ENCODE results near the gene TET2.
A peak's percentile ranks its signal among the peaks of the same experiment; 100 is the strongest.

Gene TET2

DNA sequence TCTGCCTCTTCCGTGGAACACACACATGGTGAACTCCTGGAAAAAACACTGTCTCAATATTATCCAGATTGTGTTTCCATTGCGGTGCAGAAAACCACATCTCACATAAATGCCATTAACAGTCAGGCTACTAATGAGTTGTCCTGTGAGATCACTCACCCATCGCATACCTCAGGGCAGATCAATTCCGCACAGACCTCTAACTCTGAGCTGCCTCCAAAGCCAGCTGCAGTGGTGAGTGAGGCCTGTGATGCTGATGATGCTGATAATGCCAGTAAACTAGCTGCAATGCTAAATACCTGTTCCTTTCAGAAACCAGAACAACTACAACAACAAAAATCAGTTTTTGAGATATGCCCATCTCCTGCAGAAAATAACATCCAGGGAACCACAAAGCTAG is 87.9 kb downstream of the TET2 start:
- H3K36me3 ChIP-seq, result peaks cover 58% of the 10 kb centered on the region
- no peaks in the 10 kb centered on the region for H3K9me3 ChIP-seq
- H3K4me3 ChIP-seq (ENCODE audit: low read depth in 1 of 2, low read length in 1 of 2), result no peak overlapping the region
- no peaks in the 10 kb centered on the region for H3K27me3 ChIP-seq
- no peak for TF ChIP-seq CTCF (IDR thresholded peaks at IDR 0.05)
- no peaks in the 10 kb centered on the region for H3K4me1 ChIP-seq (ENCODE audit: control insufficient read depth in 1 of 2, insufficient read depth in 1 of 2, low read depth in 1 of 2, low read length in 1 of 2)
- peak overlapping the region; percentile 40 for H3K27ac ChIP-seq

- Histone ChIP-seq H3K4me1 (ENCODE audit: control insufficient read depth in 1 of 2, insufficient read depth in 1 of 2, low read depth in 1 of 2, low read length in 1 of 2) (no peaks in the 10 kb centered on the region), H3K27me3 (no peaks in the 10 kb centered on the region), H3K4me3 (ENCODE audit: low read depth in 1 of 2, low read length in 1 of 2) (no peak overlapping the region), H3K9me3 (no peaks in the 10 kb centered on the region), H3K36me3 (peaks cover 74% of the 10 kb centered on the region), H3K27ac (peak overlapping the region; percentile 40)
- no peak for TF ChIP-seq CTCF (IDR thresholded peaks at IDR 0.05)
Measured at GRCh38 chr4:105236202-105236915, 89.7 kb downstream of the TET2 start.

DNA sequence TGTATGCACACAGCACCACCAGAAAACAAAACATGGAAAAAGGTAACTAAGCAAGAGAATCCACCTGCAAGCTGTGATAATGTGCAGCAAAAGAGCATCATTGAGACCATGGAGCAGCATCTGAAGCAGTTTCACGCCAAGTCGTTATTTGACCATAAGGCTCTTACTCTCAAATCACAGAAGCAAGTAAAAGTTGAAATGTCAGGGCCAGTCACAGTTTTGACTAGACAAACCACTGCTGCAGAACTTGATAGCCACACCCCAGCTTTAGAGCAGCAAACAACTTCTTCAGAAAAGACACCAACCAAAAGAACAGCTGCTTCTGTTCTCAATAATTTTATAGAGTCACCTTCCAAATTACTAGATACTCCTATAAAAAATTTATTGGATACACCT is 90.2 kb downstream of the TET2 start:
- H3K27ac ChIP-seq, result peak overlapping the region; percentile 40
- H3K4me1 ChIP-seq (ENCODE audit: control insufficient read depth in 1 of 2, insufficient read depth in 1 of 2, low read depth in 1 of 2, low read length in 1 of 2), result no peaks in the 10 kb centered on the region
- H3K36me3 ChIP-seq, result peaks cover 77% of the 10 kb centered on the region
- no peak overlapping the region for H3K4me3 ChIP-seq (ENCODE audit: low read depth in 1 of 2, low read length in 1 of 2)
- no peaks in the 10 kb centered on the region for H3K27me3 ChIP-seq
- no peaks in the 10 kb centered on the region for H3K9me3 ChIP-seq
- TF ChIP-seq CTCF (IDR thresholded peaks at IDR 0.05), result no peak

- H3K27ac ChIP-seq, result no peak overlapping the region
- no peaks in the 10 kb centered on the region for H3K4me1 ChIP-seq (ENCODE audit: control insufficient read depth in 1 of 2, insufficient read depth in 1 of 2, low read depth in 1 of 2, low read length in 1 of 2)
- no peak overlapping the region for H3K4me3 ChIP-seq (ENCODE audit: low read depth in 1 of 2, low read length in 1 of 2)
- H3K36me3 ChIP-seq, result peaks cover 87% of the 10 kb centered on the region
- no peak for TF ChIP-seq CTCF (IDR thresholded peaks at IDR 0.05)
- H3K9me3 ChIP-seq, result no peaks in the 10 kb centered on the region
- H3K27me3 ChIP-seq, result no peaks in the 10 kb centered on the region
Measured at GRCh38 chr4:105240037-105240436, 93.4 kb downstream of the TET2 start.

DNA sequence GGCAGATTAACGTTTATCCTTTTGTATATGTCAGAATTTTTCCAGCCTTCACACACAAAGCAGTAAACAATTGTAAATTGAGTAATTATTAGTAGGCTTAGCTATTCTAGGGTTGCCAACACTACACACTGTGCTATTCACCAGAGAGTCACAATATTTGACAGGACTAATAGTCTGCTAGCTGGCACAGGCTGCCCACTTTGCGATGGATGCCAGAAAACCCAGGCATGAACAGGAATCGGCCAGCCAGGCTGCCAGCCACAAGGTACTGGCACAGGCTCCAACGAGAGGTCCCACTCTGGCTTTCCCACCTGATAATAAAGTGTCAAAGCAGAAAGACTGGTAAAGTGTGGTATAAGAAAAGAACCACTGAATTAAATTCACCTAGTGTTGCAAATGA is 94.8 kb downstream of the TET2 start:
- H3K27me3 ChIP-seq, result no peaks in the 10 kb centered on the region
- H3K4me1 ChIP-seq (ENCODE audit: control insufficient read depth in 1 of 2, insufficient read depth in 1 of 2, low read depth in 1 of 2, low read length in 1 of 2), result no peaks in the 10 kb centered on the region
- no peaks in the 10 kb centered on the region for H3K9me3 ChIP-seq
- peaks cover 86% of the 10 kb centered on the region for H3K36me3 ChIP-seq
- TF ChIP-seq CTCF (IDR thresholded peaks at IDR 0.05), result no peak
- H3K4me3 ChIP-seq (ENCODE audit: low read depth in 1 of 2, low read length in 1 of 2), result no peak overlapping the region
- H3K27ac ChIP-seq, result no peak overlapping the region

All from neutrophil (primary cell).